DND-41 (cell line): Measurements from ENCODE around the gene MEGF11.

Experiments used
- ATAC-seq: fragments of 200-7000 bp; cut with Tn5 transposase; 3 replicates; pipeline ENCODE4 v1.9.1; 2021; ENCODE audit warnings: low read depth; ENCODE audit not compliant: insufficient read depth
- DNase-seq: peaks from one replicate; pipeline ENCODE4 v3.0.0-alpha.2; 2020
- H2AFZ ChIP-seq: 2 replicates; pipeline ENCODE4 v1.6.0; 2012; ENCODE audit warnings: low read depth, low read length
- H3K27ac ChIP-seq: 2 replicates; pipeline ENCODE4 v1.5.1; 2012; ENCODE audit warnings: low read length, inconsistent platforms
- H3K27me3 ChIP-seq: fragments of 200-600 bp; sonication (generic); 2 replicates; pipeline ENCODE4 v1.6.0; 2012; ENCODE audit warnings: low read length, mild to moderate bottlenecking, inconsistent platforms; ENCODE audit not compliant: insufficient read depth, poor library complexity
- H3K36me3 ChIP-seq: 2 replicates; pipeline ENCODE4 v1.5.1; 2012; ENCODE audit warnings: low read length, inconsistent platforms; ENCODE audit not compliant: insufficient read depth
- H3K4me1 ChIP-seq: 2 replicates; pipeline ENCODE4 v1.5.1; 2012; ENCODE audit warnings: mild to moderate bottlenecking, low read length; ENCODE audit not compliant: insufficient read depth
- H3K4me2 ChIP-seq: 2 replicates; pipeline ENCODE4 v1.6.0; 2012; ENCODE audit warnings: mild to moderate bottlenecking, moderate library complexity, low read length, inconsistent platforms; ENCODE audit not compliant: insufficient read depth
- H3K4me3 ChIP-seq, 2 experiments: fragments of 200-600 bp in 1 of 2; shearing (Covaris generic) in 1 of 2; 2 replicates each; pipeline ENCODE4 v1.5.1; 2012 to 2016; ENCODE audit warnings: inconsistent platforms in 2 of 2, low read length in 2 of 2, mild to moderate bottlenecking in 2 of 2, low read depth in 1 of 2, moderate library complexity in 1 of 2
- H3K79me2 ChIP-seq: 2 replicates; pipeline ENCODE4 v1.6.0; 2012; ENCODE audit warnings: low read length, inconsistent platforms; ENCODE audit not compliant: insufficient read depth
- H3K9ac ChIP-seq: 2 replicates; pipeline ENCODE4 v1.6.0; 2012; ENCODE audit warnings: low read depth, mild to moderate bottlenecking, inconsistent platforms, low read length, moderate library complexity
- H3K9me3 ChIP-seq: 2 replicates; pipeline ENCODE4 v1.5.1; 2012; ENCODE audit warnings: low read length, moderate library complexity, mild to moderate bottlenecking, inconsistent platforms; ENCODE audit not compliant: insufficient read depth, severe bottlenecking
- H4K20me1 ChIP-seq: 2 replicates; pipeline ENCODE4 v1.6.0; 2012; ENCODE audit warnings: low read length; ENCODE audit not compliant: insufficient read depth
- EZH2 ChIP-seq: IDR thresholded peaks from 3 replicates; pipeline ENCODE4 v1.6.1; 2012; ENCODE audit warnings: borderline replicate concordance, low read depth, mild to moderate bottlenecking, moderate library complexity, low read length, inconsistent platforms; ENCODE audit not compliant: severe bottlenecking
- TF ChIP-seq, protein P1 (sequence below): IDR thresholded peaks from 2 replicates; pipeline ENCODE4 v1.5.1; 2012; ENCODE audit warnings: borderline replicate concordance, low read length, moderate library complexity, mild to moderate bottlenecking; ENCODE audit not compliant: poor library complexity, severe bottlenecking; ENCODE audit errors: extremely low read depth

MEGF11 gene

DNA sequence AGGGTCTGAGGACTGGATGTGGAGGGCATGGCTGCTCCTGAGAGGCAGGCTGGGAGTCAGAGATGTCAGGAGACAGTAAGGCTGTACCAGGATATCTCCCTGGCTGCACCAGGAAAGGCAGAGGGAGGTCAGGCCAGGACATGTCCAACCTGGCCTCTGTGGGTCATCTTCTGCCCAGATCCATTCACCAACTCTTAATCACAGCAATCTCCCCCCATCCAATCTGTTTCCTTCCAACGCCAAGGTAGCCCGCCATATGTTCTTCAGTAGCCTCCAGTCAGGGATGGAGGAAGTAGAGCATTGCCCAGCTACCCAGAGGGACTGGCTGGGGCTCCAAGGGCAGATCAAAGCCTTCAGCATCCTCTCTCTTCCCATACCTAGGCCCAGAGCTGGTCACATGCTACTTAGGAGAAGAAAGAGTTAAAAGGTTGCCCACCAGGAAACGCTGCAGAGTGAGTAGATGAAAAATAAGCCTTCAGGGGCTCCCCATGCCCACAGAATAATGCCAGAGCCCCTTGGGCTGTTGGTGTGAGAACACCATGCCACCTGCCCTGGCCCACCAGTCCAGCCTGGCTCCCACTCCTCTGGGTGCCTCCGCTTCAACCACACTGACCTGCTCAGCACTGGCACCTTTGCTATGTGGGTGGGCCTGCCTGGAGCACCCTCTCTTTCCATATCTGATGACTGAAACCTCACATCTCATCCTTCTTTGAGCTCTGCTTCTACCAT is 176.8 kb downstream of the MEGF11 start:
- Histone ChIP-seq H3K4me3 (no peak overlapping the region), H3K27ac (no peak overlapping the region), H3K79me2 (no peaks in the 10 kb centered on the region), H3K9ac (no peak overlapping the region), H3K4me2 (no peak overlapping the region), H2AFZ (no peak overlapping the region), H4K20me1 (no peaks in the 10 kb centered on the region), H3K9me3 (no peaks in the 10 kb centered on the region), H3K36me3 (no peaks in the 10 kb centered on the region), H3K4me1 (no peaks in the 10 kb centered on the region), H3K27me3 (no peaks in the 10 kb centered on the region)
- DNase-seq (no peak), ATAC-seq (no peak)
- TF ChIP-seq, protein P1, sequence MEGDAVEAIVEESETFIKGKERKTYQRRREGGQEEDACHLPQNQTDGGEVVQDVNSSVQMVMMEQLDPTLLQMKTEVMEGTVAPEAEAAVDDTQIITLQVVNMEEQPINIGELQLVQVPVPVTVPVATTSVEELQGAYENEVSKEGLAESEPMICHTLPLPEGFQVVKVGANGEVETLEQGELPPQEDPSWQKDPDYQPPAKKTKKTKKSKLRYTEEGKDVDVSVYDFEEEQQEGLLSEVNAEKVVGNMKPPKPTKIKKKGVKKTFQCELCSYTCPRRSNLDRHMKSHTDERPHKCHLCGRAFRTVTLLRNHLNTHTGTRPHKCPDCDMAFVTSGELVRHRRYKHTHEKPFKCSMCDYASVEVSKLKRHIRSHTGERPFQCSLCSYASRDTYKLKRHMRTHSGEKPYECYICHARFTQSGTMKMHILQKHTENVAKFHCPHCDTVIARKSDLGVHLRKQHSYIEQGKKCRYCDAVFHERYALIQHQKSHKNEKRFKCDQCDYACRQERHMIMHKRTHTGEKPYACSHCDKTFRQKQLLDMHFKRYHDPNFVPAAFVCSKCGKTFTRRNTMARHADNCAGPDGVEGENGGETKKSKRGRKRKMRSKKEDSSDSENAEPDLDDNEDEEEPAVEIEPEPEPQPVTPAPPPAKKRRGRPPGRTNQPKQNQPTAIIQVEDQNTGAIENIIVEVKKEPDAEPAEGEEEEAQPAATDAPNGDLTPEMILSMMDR = no peak
- TF ChIP-seq EZH2 = no peak

DNA sequence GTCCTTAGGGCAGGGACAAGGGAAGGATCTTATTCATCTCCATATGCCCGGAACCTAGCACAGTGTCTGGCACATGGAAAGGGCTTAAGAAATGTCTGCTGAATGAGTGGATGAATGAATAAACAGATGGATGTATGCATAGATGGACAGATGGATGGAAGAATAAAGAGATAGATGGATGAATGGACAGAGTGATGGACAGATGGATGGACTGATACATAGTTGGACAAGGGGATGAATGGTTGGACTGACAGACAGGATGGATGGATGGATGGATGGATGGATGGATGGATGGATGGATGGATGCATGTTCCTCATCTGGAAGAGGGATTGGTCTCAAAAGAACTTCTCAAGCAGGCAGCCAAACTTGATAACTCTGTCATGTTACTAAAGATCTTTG is 177.6 kb downstream of the MEGF11 start:
- ATAC-seq (no peak), DNase-seq (no peak)
- Histone ChIP-seq H2AFZ (no peak overlapping the region), H3K36me3 (no peaks in the 10 kb centered on the region), H3K27ac (no peak overlapping the region), H4K20me1 (no peaks in the 10 kb centered on the region), H3K4me1 (no peaks in the 10 kb centered on the region), H3K9ac (no peak overlapping the region), H3K4me2 (no peak overlapping the region), H3K4me3 (no peak overlapping the region), H3K27me3 (no peaks in the 10 kb centered on the region), H3K9me3 (no peaks in the 10 kb centered on the region), H3K79me2 (no peaks in the 10 kb centered on the region)
- TF ChIP-seq, protein P1 = no peak
- TF ChIP-seq EZH2 = no peak

DNA sequence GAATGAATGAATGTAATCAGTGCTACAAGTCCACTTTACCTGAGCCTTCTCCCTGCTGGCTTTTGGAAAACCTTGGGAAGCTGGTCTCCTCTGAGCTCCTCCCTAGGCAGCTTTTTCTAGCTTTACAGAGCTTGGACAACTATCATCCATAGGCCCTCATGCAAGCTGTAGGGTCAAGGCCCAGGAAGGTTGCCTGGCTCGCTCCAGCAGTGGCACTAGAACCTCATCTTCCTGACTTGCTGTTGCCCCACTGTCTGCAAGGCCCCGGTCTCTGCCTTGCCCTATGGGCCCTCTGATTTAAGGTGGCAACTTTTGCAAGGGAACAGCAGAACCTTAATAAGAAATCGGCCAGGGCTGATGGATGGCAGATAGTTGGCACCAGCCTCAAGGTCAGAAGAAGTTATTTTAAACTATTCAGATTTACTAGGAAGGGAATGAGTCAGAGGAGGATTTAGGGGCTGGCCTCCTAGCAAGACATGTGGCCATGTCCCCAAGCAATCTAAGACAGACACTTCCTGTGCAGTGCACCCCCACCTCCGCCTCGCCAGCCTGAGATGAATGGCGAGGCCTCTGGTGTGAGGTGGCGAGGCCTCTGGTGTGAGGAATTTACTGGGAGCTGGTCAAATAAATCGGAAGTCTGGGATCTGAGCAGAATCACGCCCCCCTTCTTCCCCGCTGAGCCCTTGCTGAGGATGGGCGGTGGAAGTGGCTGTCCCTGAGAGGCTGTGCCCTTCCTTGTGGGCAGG is 180.8 kb downstream of the MEGF11 start:
- H3K4me1 ChIP-seq = no peaks in the 10 kb centered on the region
- TF ChIP-seq EZH2 = no peak
- TF ChIP-seq, protein P1 = no peak
- no peak overlapping the region for H3K27ac ChIP-seq
- no peak overlapping the region for H3K4me3 ChIP-seq
- H3K9me3 ChIP-seq = no peaks in the 10 kb centered on the region
- H3K9ac ChIP-seq = no peak overlapping the region
- H3K4me2 ChIP-seq = no peak overlapping the region
- no peak for ATAC-seq
- DNase-seq = no peak
- H3K79me2 ChIP-seq = no peaks in the 10 kb centered on the region
- no peaks in the 10 kb centered on the region for H4K20me1 ChIP-seq
- H2AFZ ChIP-seq = no peak overlapping the region
- no peaks in the 10 kb centered on the region for H3K27me3 ChIP-seq
- no peaks in the 10 kb centered on the region for H3K36me3 ChIP-seq
